ENCODE results near the gene ZNF283. TPM values are rescaled to one million over a fixed set of nuclear protein-coding genes. Genes with fewer than 3 reads are reported as not detected.

ZNF283 gene
- total RNA-seq, 6 experiments from 2014 or later = 1.7 to 4.0 (median 2.2) TPM

DNA sequence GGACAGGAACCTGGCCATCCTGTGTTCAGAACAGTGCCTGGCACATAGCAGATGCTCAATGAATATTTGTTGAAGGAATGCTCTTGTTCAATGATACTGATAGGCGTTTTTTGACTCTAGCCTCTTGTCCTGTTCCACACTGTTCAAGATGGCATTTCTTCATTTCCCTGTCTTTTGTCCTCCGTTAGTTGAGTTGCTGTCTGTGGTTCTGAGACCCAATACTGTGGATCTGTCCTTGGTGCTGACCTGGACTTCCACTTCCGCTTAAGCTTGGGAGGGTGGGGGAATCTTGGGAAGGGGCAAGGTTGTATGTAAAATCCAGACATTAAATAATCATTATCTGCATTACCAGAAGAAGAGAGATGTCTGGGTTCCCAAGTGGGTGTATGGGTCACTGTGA lies 38.1 kb upstream of the ZNF283 start:
- Histone ChIP-seq H3K4me3 (no peak overlapping the region), H3K36me3 (no peaks in the 10 kb centered on the region), H3K27ac (no peak overlapping the region), H3K4me1 (no peaks in the 10 kb centered on the region), H3K9me3 (no peaks in the 10 kb centered on the region), H3K27me3 (no peaks in the 10 kb centered on the region)
- intact Hi-C loops (cut with DNase I) = no loop called here
- DNase-seq (no peak), ATAC-seq (no peak)
- TF ChIP-seq, protein P1, sequence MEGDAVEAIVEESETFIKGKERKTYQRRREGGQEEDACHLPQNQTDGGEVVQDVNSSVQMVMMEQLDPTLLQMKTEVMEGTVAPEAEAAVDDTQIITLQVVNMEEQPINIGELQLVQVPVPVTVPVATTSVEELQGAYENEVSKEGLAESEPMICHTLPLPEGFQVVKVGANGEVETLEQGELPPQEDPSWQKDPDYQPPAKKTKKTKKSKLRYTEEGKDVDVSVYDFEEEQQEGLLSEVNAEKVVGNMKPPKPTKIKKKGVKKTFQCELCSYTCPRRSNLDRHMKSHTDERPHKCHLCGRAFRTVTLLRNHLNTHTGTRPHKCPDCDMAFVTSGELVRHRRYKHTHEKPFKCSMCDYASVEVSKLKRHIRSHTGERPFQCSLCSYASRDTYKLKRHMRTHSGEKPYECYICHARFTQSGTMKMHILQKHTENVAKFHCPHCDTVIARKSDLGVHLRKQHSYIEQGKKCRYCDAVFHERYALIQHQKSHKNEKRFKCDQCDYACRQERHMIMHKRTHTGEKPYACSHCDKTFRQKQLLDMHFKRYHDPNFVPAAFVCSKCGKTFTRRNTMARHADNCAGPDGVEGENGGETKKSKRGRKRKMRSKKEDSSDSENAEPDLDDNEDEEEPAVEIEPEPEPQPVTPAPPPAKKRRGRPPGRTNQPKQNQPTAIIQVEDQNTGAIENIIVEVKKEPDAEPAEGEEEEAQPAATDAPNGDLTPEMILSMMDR (IDR thresholded peaks at IDR 0.05) = no peak
- no peak for TF ChIP-seq POLR2A (IDR thresholded peaks at IDR 0.05)
- 2% methylated on average over 3 of the region's 3 CpGs for WGBS (ENCODE audit: insufficient coverage, low coverage, low lambda C conversion rate, missing lambda C conversion rate)

DNA sequence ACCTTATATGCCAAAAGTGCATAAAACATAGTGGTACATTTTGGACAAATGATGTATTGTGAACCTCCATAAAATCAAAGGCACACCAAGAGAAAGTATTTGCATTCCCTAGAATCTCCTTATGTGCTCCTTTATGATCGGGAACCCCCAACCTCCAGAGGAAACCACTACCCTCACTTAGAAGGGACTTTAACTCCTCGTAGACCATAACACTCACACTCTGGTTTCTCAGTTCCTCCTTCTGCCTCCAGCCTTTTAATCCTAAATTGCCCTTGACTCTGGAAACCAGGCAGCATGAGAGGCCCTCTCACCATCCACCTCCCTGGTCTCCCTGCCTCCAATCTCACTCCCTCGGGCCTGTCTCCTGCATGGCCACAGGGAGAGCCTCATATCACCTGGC lies 36.5 kb upstream of the ZNF283 start:
- TF ChIP-seq, protein P1 (IDR thresholded peaks at IDR 0.05) = no peak
- no peak for TF ChIP-seq POLR2A (IDR thresholded peaks at IDR 0.05)
- Histone ChIP-seq H3K27ac (no peak overlapping the region), H3K27me3 (no peaks in the 10 kb centered on the region), H3K9me3 (no peaks in the 10 kb centered on the region), H3K4me3 (no peak overlapping the region), H3K4me1 (no peaks in the 10 kb centered on the region), H3K36me3 (no peaks in the 10 kb centered on the region)
- intact Hi-C loops (cut with DNase I) = no loop called here
- no peak for ATAC-seq
- no peak for DNase-seq
- WGBS (ENCODE audit: insufficient coverage, low coverage, low lambda C conversion rate, missing lambda C conversion rate) = 10% methylated on average over 3 of the region's 3 CpGs

DNA sequence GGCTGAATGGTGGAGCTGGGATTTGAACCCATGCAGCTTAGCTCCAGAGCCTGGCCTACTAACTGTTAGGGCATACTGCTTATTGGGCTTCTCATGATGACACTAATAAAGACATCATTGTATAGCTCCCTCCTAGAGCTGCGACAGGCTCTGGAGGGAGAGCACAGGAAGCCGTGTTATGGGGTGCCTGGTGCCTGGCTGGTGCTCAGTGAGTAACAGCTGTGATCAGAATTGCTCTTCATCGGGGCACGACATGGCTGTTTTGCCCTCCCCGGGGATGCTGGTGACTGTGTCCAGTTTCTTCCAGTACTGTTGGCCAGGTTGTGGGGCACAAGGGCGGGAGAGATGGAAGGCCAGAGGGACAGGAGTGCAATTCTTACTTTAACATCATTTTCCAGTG lies 30.0 kb upstream of the ZNF283 start:
- H3K4me3 ChIP-seq = no peak overlapping the region
- H3K27ac ChIP-seq = no peak overlapping the region
- no peaks in the 10 kb centered on the region for H3K27me3 ChIP-seq
- no peaks in the 10 kb centered on the region for H3K9me3 ChIP-seq
- 17% methylated on average over 2 of the region's 6 CpGs for WGBS (ENCODE audit: insufficient coverage, low coverage, low lambda C conversion rate, missing lambda C conversion rate)
- DNase-seq (no peak), ATAC-seq (no peak)
- intact Hi-C loops (cut with DNase I) = no loop called here
- H3K4me1 ChIP-seq = peaks cover 0 to 4% (median 0%) of the 10 kb centered on the region in 4 donors
- H3K36me3 ChIP-seq = no peaks in the 10 kb centered on the region
- TF ChIP-seq, protein P1 (IDR thresholded peaks at IDR 0.05) = no peak
- TF ChIP-seq POLR2A (IDR thresholded peaks at IDR 0.05) = no peak

DNA sequence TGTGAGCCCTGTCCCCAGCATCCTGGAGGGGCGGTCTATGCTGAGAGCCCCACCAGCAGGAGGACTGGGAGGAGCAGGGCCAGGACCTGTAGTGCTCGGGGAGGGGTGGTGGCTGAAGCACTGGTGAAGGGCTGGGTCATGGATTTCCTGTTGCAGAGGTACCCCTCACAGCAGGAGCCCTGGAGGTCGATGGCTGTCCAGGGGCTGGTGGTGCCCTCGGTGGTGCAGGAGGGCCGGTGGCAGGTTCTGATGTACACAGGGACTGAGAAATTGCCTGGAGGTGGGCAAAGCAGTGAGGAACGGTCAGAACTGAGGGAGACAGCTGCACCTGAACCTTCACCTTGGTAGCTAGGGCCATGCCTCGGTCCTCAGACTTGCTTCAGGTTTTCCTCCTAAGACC lies 29.6 kb upstream of the ZNF283 start:
- no peak for DNase-seq

More for the DNA sequence above, 29.6 kb upstream of the ZNF283 start:
- H3K4me1 ChIP-seq = peaks cover 0 to 4% (median 0%) of the 10 kb centered on the region in 4 donors
- intact Hi-C loops (cut with DNase I) = no loop called here
- H3K27me3 ChIP-seq = no peaks in the 10 kb centered on the region
- no peak overlapping the region for H3K27ac ChIP-seq
- no peak for TF ChIP-seq POLR2A (IDR thresholded peaks at IDR 0.05)
- TF ChIP-seq, protein P1 (IDR thresholded peaks at IDR 0.05) = no peak
- no peak for ATAC-seq
- no peak overlapping the region for H3K4me3 ChIP-seq
- H3K9me3 ChIP-seq = no peaks in the 10 kb centered on the region
- WGBS (ENCODE audit: insufficient coverage, low coverage, low lambda C conversion rate, missing lambda C conversion rate) = 74% methylated on average over 4 of the region's 7 CpGs
- no peaks in the 10 kb centered on the region for H3K36me3 ChIP-seq
